WI38 (cell line): Measurements from ENCODE around the gene ZNF236.
"Not testable (repeated sequence)": the region's sequence is repeated elsewhere in the genome, so short reads cannot be mapped to it uniquely, and the experiment has no call there.

ENCODE experiments used
- H3K4me3 ChIP-seq: 2 replicates; pipeline ENCODE4 v1.5.1; 2011; ENCODE audit warnings: low read depth, mild to moderate bottlenecking, control low read depth, low read length
- CTCF ChIP-seq: IDR thresholded peaks from 2 replicates; pipeline ENCODE4 v1.5.1; 2012; ENCODE audit warnings: low read depth, mild to moderate bottlenecking, control low read depth, low read length

The ZNF236 gene

GRCh38 chr18:76808561-76808960 lies 13.8 kb upstream of the ZNF236 start:
- no peak for TF ChIP-seq CTCF
- no peak overlapping the region for H3K4me3 ChIP-seq

GRCh38 chr18:76811530-76811929 lies 10.8 kb upstream of the ZNF236 start:
- not testable (repeated sequence) for H3K4me3 ChIP-seq

GRCh38 chr18:76814256-76814655 lies 8.1 kb upstream of the ZNF236 start:
- TF ChIP-seq CTCF = no peak
- no peak overlapping the region for H3K4me3 ChIP-seq

GRCh38 chr18:76816127-76816526 lies 6.2 kb upstream of the ZNF236 start:
- no peak overlapping the region for H3K4me3 ChIP-seq
- no peak for TF ChIP-seq CTCF

GRCh38 chr18:76817888-76818611 lies 4.3 kb upstream of the ZNF236 start:
- no peak overlapping the region for H3K4me3 ChIP-seq
- TF ChIP-seq CTCF = no peak

- no peak for TF ChIP-seq CTCF
- H3K4me3 ChIP-seq = no peak overlapping the region
Measured at GRCh38 chr18:76819411-76820136, 2.8 kb upstream of the ZNF236 start.

- H3K4me3 ChIP-seq = peak overlapping the region; percentile 91
- TF ChIP-seq CTCF = no peak
Measured at GRCh38 chr18:76821356-76821874, 942 bp upstream of the ZNF236 start.
